ENCODE measurements around the gene TTF1. TPM values are rescaled to one million over a fixed set of nuclear protein-coding genes. Genes with fewer than 3 reads are reported as not detected.

The TTF1 gene, protein sequence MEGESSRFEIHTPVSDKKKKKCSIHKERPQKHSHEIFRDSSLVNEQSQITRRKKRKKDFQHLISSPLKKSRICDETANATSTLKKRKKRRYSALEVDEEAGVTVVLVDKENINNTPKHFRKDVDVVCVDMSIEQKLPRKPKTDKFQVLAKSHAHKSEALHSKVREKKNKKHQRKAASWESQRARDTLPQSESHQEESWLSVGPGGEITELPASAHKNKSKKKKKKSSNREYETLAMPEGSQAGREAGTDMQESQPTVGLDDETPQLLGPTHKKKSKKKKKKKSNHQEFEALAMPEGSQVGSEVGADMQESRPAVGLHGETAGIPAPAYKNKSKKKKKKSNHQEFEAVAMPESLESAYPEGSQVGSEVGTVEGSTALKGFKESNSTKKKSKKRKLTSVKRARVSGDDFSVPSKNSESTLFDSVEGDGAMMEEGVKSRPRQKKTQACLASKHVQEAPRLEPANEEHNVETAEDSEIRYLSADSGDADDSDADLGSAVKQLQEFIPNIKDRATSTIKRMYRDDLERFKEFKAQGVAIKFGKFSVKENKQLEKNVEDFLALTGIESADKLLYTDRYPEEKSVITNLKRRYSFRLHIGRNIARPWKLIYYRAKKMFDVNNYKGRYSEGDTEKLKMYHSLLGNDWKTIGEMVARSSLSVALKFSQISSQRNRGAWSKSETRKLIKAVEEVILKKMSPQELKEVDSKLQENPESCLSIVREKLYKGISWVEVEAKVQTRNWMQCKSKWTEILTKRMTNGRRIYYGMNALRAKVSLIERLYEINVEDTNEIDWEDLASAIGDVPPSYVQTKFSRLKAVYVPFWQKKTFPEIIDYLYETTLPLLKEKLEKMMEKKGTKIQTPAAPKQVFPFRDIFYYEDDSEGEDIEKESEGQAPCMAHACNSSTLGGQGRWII
- 16.3 TPM for total RNA-seq
- 10.3 TPM for polyA plus RNA-seq (ENCODE audit: insufficient read depth, low read depth, low replicate concordance)
- long read RNA-seq, donor 1, partial matches to known transcripts = 7 of 8 reads
- long read RNA-seq, donor 1, other reads (novel, unspliced or antisense) = 0 of 8 reads
- long read RNA-seq, donor 2, partial matches to known transcripts = 8 of 9 reads
- long read RNA-seq, donor 2, other reads (novel, unspliced or antisense) = 0 of 9 reads
- long read RNA-seq, donor 3, partial matches to known transcripts = 11 of 12 reads
- long read RNA-seq, donor 3, other reads (novel, unspliced or antisense) = 0 of 12 reads
- long read RNA-seq, donor 4 = 0 reads
- long read RNA-seq, donor 5 = 0 reads
- long read RNA-seq, donor 6, partial matches to known transcripts = 35 of 35 reads
- long read RNA-seq, donor 6, other reads (novel, unspliced or antisense) = 0 of 35 reads
- long read RNA-seq, donor 7, partial matches to known transcripts = 3 of 15 reads
- long read RNA-seq, donor 7, other reads (novel, unspliced or antisense) = 12 of 15 reads
- long read RNA-seq, donor 8, partial matches to known transcripts = 22 of 22 reads
- long read RNA-seq, donor 8, other reads (novel, unspliced or antisense) = 0 of 22 reads
- long read RNA-seq, donor 9 = 0 reads
- long read RNA-seq, donor 10, partial matches to known transcripts = 5 of 6 reads
- long read RNA-seq, donor 10, other reads (novel, unspliced or antisense) = 0 of 6 reads

DNA sequence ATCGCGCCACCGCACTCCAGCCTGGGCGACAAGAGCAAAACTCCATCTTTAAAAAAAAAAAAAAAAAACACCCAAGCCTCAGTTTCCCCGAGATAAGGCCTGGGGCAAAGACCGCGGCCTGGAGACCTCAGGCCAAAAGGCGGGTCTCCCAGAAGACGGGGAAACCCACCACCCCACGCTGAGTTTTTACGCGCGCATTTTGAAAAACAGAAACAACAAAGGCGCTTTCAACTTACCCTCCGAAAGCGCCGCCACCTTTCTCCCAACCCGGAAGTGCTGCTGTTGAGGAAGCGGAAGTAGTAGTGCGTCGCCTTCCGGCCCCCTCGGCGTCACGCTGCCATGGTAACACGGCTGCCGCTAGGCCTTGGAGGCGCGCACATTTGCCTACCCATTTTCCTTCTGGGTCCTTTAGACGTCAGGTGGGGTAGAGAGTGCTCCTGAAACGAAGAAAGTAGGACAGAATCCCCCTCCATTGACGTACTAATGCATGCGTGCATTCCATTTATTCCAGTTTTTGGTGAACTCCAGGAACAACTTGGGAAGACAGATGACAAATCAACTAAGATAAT, at the start of gene TTF1:
TSS of gene TTF1 (minus strand) at position 287 of the 569 bp plus-strand sequence. CDS start 4,019 bp downstream, outside the sequence.
- no peak for FAIRE-seq
- Histone ChIP-seq H3K9me3 (ENCODE audit: control insufficient read depth in 2 of 3, insufficient read depth in 1 of 3, low read length in 3 of 3) (no peaks in the 10 kb centered on the region), H3K27me3 (ENCODE audit: control insufficient read depth, insufficient read depth, low read length) (peaks cover 2% of the 10 kb centered on the region), H3K4me1 (ENCODE audit: control insufficient read depth in 2 of 3, insufficient read depth in 2 of 3, low read depth in 1 of 3, low read length in 3 of 3) (peaks cover 0 to 23% (median 0%) of the 10 kb centered on the region in 3 donors), H3K36me3 (ENCODE audit: control insufficient read depth in 2 of 3, insufficient read depth in 3 of 3, low read length in 3 of 3) (peaks cover 0 to 8% (median 3%) of the 10 kb centered on the region in 3 donors), H3K27ac (ENCODE audit: low read depth in 2 of 2, low read length in 2 of 2) (no peak within 1 kb of the TSS), H3K9ac (ENCODE audit: low read length in 3 of 3) (peak within 1 kb of the TSS; percentile 28 to 62 (median 41)), H3K4me3 (ENCODE audit: low read length in 3 of 3) (peak within 1 kb of the TSS; percentile 73 to 98 (median 74))
- TF ChIP-seq, protein P1, sequence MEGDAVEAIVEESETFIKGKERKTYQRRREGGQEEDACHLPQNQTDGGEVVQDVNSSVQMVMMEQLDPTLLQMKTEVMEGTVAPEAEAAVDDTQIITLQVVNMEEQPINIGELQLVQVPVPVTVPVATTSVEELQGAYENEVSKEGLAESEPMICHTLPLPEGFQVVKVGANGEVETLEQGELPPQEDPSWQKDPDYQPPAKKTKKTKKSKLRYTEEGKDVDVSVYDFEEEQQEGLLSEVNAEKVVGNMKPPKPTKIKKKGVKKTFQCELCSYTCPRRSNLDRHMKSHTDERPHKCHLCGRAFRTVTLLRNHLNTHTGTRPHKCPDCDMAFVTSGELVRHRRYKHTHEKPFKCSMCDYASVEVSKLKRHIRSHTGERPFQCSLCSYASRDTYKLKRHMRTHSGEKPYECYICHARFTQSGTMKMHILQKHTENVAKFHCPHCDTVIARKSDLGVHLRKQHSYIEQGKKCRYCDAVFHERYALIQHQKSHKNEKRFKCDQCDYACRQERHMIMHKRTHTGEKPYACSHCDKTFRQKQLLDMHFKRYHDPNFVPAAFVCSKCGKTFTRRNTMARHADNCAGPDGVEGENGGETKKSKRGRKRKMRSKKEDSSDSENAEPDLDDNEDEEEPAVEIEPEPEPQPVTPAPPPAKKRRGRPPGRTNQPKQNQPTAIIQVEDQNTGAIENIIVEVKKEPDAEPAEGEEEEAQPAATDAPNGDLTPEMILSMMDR (IDR thresholded peaks at IDR 0.05; ENCODE audit: borderline replicate concordance, extremely low read depth, insufficient read depth) = peak; percentile 3
- peak; percentile 93 to 97 (median 95) for DNase-seq
- intact Hi-C loops (cut with DNase I) = no loop called here

DNA sequence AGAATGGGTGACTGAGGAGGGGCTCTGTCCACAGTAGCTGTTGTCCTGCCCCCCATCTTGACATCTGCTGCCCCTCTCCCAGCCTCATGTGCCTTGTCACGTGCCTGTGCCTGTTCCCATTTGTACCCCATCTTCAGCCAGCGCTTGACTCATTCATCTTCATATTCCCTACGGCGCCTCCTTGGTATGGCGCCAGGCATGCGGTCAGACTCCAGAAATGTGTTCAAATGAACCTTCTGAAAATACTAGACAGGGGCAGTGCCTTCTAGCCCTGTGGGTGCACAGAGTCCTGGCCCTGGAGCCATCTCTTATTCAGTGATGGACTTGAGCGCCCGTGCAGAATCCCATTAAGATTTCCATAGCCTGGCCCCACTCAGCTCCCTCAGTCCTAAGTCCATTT, 49.6 kb upstream of the TTF1 start:
- intact Hi-C loops (cut with DNase I) = no loop called here
- no peaks in the 10 kb centered on the region for H3K9me3 ChIP-seq (ENCODE audit: control insufficient read depth in 2 of 3, insufficient read depth in 1 of 3, low read length in 3 of 3)
- no peak overlapping the region for H3K9ac ChIP-seq (ENCODE audit: low read length in 3 of 3)
- DNase-seq (no peak), FAIRE-seq (no peak)
- no peaks in the 10 kb centered on the region for H3K27me3 ChIP-seq (ENCODE audit: control insufficient read depth, insufficient read depth, low read length)
- no peak overlapping the region for H3K4me3 ChIP-seq (ENCODE audit: low read length in 3 of 3)
- H3K36me3 ChIP-seq (ENCODE audit: control insufficient read depth in 2 of 3, insufficient read depth in 3 of 3, low read length in 3 of 3) = no peaks in the 10 kb centered on the region
- H3K4me1 ChIP-seq (ENCODE audit: control insufficient read depth in 2 of 3, insufficient read depth in 2 of 3, low read depth in 1 of 3, low read length in 3 of 3) = no peaks in the 10 kb centered on the region
- TF ChIP-seq, protein P1 (IDR thresholded peaks at IDR 0.05; ENCODE audit: borderline replicate concordance, extremely low read depth, insufficient read depth) = no peak
- no peak overlapping the region for H3K27ac ChIP-seq (ENCODE audit: low read depth in 2 of 2, low read length in 2 of 2)

DNA sequence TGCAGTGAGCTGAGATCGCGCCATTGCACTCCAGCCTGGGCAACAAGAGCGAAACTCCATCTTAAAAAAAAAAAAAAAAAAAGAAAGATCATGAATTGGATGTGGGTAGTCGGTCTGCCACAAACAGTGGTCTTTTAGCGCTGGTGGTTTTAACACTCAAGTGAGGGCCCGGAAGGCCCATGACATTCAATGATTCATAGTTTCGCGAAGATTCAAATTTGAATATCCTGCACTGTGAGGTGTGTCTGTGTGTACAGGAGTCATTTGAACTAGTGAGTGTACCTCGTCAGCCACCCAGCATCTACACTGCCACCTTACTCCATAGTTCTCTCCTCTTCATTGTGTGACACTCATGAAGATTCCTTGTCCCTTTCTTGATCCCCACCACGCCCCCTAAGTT, 44.6 kb upstream of the TTF1 start:
- TF ChIP-seq, protein P1 (IDR thresholded peaks at IDR 0.05; ENCODE audit: borderline replicate concordance, extremely low read depth, insufficient read depth) = no peak
- intact Hi-C loops (cut with DNase I) = no loop called here
- H3K36me3 ChIP-seq (ENCODE audit: control insufficient read depth in 2 of 3, insufficient read depth in 3 of 3, low read length in 3 of 3) = no peaks in the 10 kb centered on the region
- no peak overlapping the region for H3K4me3 ChIP-seq (ENCODE audit: low read length in 3 of 3)
- H3K4me1 ChIP-seq (ENCODE audit: control insufficient read depth in 2 of 3, insufficient read depth in 2 of 3, low read depth in 1 of 3, low read length in 3 of 3) = no peaks in the 10 kb centered on the region
- no peak overlapping the region for H3K27ac ChIP-seq (ENCODE audit: low read depth in 2 of 2, low read length in 2 of 2)
- H3K9me3 ChIP-seq (ENCODE audit: control insufficient read depth in 2 of 3, insufficient read depth in 1 of 3, low read length in 3 of 3) = no peaks in the 10 kb centered on the region
- no peak overlapping the region for H3K9ac ChIP-seq (ENCODE audit: low read length in 3 of 3)
- no peaks in the 10 kb centered on the region for H3K27me3 ChIP-seq (ENCODE audit: control insufficient read depth, insufficient read depth, low read length)
- FAIRE-seq (no peak), DNase-seq (no peak)
